ENCODE measurements around the gene NT5C3A. TPM values are rescaled to one million over a fixed set of nuclear protein-coding genes. Genes with fewer than 3 reads are reported as not detected.

NT5C3A gene
- total RNA-seq, 1 experiment from 2014 or later: 18.6 TPM

- TF ChIP-seq ZNF425 (CRISPR knock-in tag; conservative IDR thresholded peaks at IDR 0.05) (no peak), E2F5 (CRISPR knock-in tag; IDR thresholded peaks at IDR 0.05) (no peak)
Observed at GRCh38 chr7:33044401-33044718, 18.2 kb downstream of the NT5C3A start (continued).

- ChIA-PET CTCF (interaction anchor here (1.3 kb wide), 1 partner anchor 101 kb away, joined by 5 read pairs; no protein-coding TSS in a partner anchor), POLR2A (no interaction called here)
- Mint-ChIP-seq H3K9me3 (no peaks in the 10 kb centered on the region; the same call in 1 of the 2 replicates), H3K4me1 (peaks cover 7% of the 10 kb centered on the region; the same call in 1 of the 2 replicates), H3K4me3 (no peak overlapping the region), H3K27ac (no peak overlapping the region), H3K36me3 (no peaks in the 10 kb centered on the region; the same call in 1 of the 2 replicates), H3K27me3 (ENCODE audit: low read depth) (no peaks in the 10 kb centered on the region)
- TF ChIP-seq CREM (CRISPR knock-in tag; IDR thresholded peaks at IDR 0.05) (no peak), RELA (CRISPR knock-in tag; IDR thresholded peaks at IDR 0.05; ENCODE audit: borderline replicate concordance) (no peak), GTF2I (CRISPR knock-in tag; conservative IDR thresholded peaks at IDR 0.05) (no peak)
- no peak for ATAC-seq
- DNase-seq (ENCODE audit: low spot score): no peak
Observed at GRCh38 chr7:33043501-33044400, 18.8 kb downstream of the NT5C3A start.

GRCh38 chr7:33041631-33042428 lies 20.7 kb downstream of the NT5C3A start:
- no peaks in the 10 kb centered on the region; the same call in 1 of the 2 replicates for H3K9me3 Mint-ChIP-seq
- no peaks in the 10 kb centered on the region for H3K27me3 Mint-ChIP-seq (ENCODE audit: low read depth)
- H3K27ac Mint-ChIP-seq: no peak overlapping the region
- peaks cover 10% of the 10 kb centered on the region; the same call in 1 of the 2 replicates for H3K4me1 Mint-ChIP-seq
- DNase-seq (ENCODE audit: low spot score) (no peak), ATAC-seq (no peak)
- CTCF ChIA-PET: interaction anchor here (1.3 kb wide), 1 partner anchor 21 kb away, joined by 3 read pairs; the partner anchor contains the start of gene NT5C3A
- POLR2A ChIA-PET: no interaction called here
- no peak overlapping the region for H3K4me3 Mint-ChIP-seq
- H3K36me3 Mint-ChIP-seq: no peaks in the 10 kb centered on the region; the same call in 1 of the 2 replicates
- TF ChIP-seq MYBL2 (CRISPR knock-in tag; IDR thresholded peaks at IDR 0.05) (no peak), ZNF219 (CRISPR knock-in tag; IDR thresholded peaks at IDR 0.05; ENCODE audit: borderline replicate concordance) (no peak), TEAD1 (CRISPR knock-in tag; IDR thresholded peaks at IDR 0.05) (no peak), EMX1 (CRISPR knock-in tag; IDR thresholded peaks at IDR 0.05) (no peak), ZNF512 (CRISPR knock-in tag; IDR thresholded peaks at IDR 0.05; ENCODE audit: borderline replicate concordance) (no peak), ZNF532 (CRISPR knock-in tag; IDR thresholded peaks at IDR 0.05; ENCODE audit: borderline replicate concordance) (no peak), ATF3 (CRISPR knock-in tag; conservative IDR thresholded peaks at IDR 0.05) (no peak), AFF4 (CRISPR knock-in tag; IDR thresholded peaks at IDR 0.05; ENCODE audit: borderline replicate concordance) (no peak), ZNF423 (CRISPR knock-in tag; IDR thresholded peaks at IDR 0.05) (no peak)

All from WTC11 (cell line).